HEK293T (cell line): ENCODE data around the gene FRK.

Experiments
- CTCF ChIA-PET: fragments of 350-600 bp; formaldehyde crosslinking; extraction: SDS; loops from one replicate; lab custom pipeline; 2021; ENCODE audit warnings: antibody characterized with exemption, inconsistent platforms; lab: Yijun Ruan, JAX
- POLR2A ChIA-PET: fragments of 350-600 bp; formaldehyde crosslinking; extraction: SDS; loops from one replicate; lab custom pipeline; 2020; ENCODE audit warnings: antibody characterized with exemption, inconsistent platforms; lab: Yijun Ruan, JAX
- DNase-seq: peaks from one replicate; pipeline ENCODE4 v3.0.0; 2012; ENCODE audit warnings: mixed read lengths; ENCODE audit errors: extremely low spot score
- ARNT ChIP-seq: fragments of 450-650 bp; IDR thresholded peaks from 2 replicates; pipeline ENCODE4 v1.6.1; 2017; ENCODE audit warnings: mild to moderate bottlenecking
- BHLHE40 ChIP-seq: fragments of 450-650 bp; IDR thresholded peaks from 2 replicates; pipeline ENCODE4 v1.6.1; 2016; ENCODE audit warnings: mild to moderate bottlenecking, moderate library complexity, borderline replicate concordance
- CTBP1 ChIP-seq: fragments of 450-650 bp; IDR thresholded peaks from 2 replicates; pipeline ENCODE4 v1.6.1; 2016; ENCODE audit warnings: borderline replicate concordance
- ELF4 ChIP-seq: fragments of 450-650 bp; IDR thresholded peaks from 2 replicates; pipeline ENCODE4 v1.6.1; 2017; ENCODE audit warnings: antibody characterized with exemption
- FOXA1 ChIP-seq: fragments of 450-650 bp; IDR thresholded peaks from 2 replicates; pipeline ENCODE4 v1.6.1; 2016; ENCODE audit warnings: mild to moderate bottlenecking
- FOXK2 ChIP-seq: fragments of 450-650 bp; IDR thresholded peaks from 2 replicates; pipeline ENCODE4 v1.6.1; 2016; ENCODE audit warnings: mild to moderate bottlenecking
- FOXM1 ChIP-seq: fragments of 450-650 bp; IDR thresholded peaks from 2 replicates; pipeline ENCODE4 v1.6.1; 2017; ENCODE audit warnings: mild to moderate bottlenecking, borderline replicate concordance
- HDGF ChIP-seq: fragments of 450-650 bp; IDR thresholded peaks from 2 replicates; pipeline ENCODE4 v1.6.1; 2017; ENCODE audit warnings: antibody characterized with exemption, borderline replicate concordance
- L3MBTL2 ChIP-seq: fragments of 450-650 bp; conservative IDR thresholded peaks from 2 replicates; pipeline ENCODE4 v1.6.1; 2016; ENCODE audit warnings: mild to moderate bottlenecking
- LEF1 ChIP-seq: fragments of 450-650 bp; IDR thresholded peaks from 2 replicates; pipeline ENCODE4 v1.6.1; 2017; ENCODE audit warnings: mild to moderate bottlenecking, borderline replicate concordance
- NFRKB ChIP-seq: fragments of 450-650 bp; IDR thresholded peaks from 2 replicates; pipeline ENCODE4 v1.6.1; 2016; ENCODE audit warnings: mild to moderate bottlenecking, moderate library complexity
- SP1 ChIP-seq: fragments of 450-650 bp; IDR thresholded peaks from 2 replicates; pipeline ENCODE4 v1.6.1; 2017
- SUZ12 ChIP-seq: fragments of 450-650 bp; IDR thresholded peaks from 2 replicates; pipeline ENCODE4 v1.6.1; 2016; ENCODE audit warnings: mild to moderate bottlenecking
- TARDBP ChIP-seq: fragments of 450-650 bp; IDR thresholded peaks from 2 replicates; pipeline ENCODE4 v1.6.1; 2016
- ZNF384 ChIP-seq: fragments of 450-650 bp; IDR thresholded peaks from 2 replicates; pipeline ENCODE4 v1.6.1; 2016
- TF ChIP-seq, protein P1 (sequence below): fragments of 450-650 bp; IDR thresholded peaks from 2 replicates; pipeline ENCODE4 v1.6.1; 2016

The FRK gene

DNA sequence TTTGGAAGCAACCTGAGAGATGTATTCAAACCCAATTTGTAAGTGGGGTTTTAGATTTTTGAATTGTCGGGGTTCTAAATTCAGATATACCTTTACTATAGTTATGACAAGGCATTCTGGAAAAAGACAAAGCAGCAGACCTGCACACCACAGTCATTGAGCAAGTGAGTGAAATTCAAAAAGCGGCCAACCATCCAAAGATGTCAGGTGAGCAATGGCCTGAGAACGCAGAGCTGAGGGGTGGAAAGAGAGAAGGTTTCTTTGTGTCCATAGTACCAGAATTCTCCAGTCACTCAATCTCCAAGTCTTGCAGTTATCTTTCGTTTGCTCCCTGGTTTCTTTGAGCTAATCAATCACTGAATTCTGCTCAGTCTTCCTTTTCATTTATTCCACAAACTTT lies 1.8 kb upstream of the FRK start:
- POLR2A ChIA-PET = no interaction called here
- TF ChIP-seq LEF1 (no peak), ARNT (no peak), BHLHE40 (no peak), FOXM1 (no peak), CTBP1 (no peak), HDGF (no peak), SP1 (no peak), SUZ12 (no peak), TARDBP (no peak), L3MBTL2 (no peak), ZNF384 (no peak), FOXA1 (no peak), ELF4 (no peak), FOXK2 (no peak), NFRKB (no peak)
- TF ChIP-seq, protein P1, sequence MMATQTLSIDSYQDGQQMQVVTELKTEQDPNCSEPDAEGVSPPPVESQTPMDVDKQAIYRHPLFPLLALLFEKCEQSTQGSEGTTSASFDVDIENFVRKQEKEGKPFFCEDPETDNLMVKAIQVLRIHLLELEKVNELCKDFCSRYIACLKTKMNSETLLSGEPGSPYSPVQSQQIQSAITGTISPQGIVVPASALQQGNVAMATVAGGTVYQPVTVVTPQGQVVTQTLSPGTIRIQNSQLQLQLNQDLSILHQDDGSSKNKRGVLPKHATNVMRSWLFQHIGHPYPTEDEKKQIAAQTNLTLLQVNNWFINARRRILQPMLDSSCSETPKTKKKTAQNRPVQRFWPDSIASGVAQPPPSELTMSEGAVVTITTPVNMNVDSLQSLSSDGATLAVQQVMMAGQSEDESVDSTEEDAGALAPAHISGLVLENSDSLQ = no peak
- CTCF ChIA-PET = no interaction called here
- no peak for DNase-seq

DNA sequence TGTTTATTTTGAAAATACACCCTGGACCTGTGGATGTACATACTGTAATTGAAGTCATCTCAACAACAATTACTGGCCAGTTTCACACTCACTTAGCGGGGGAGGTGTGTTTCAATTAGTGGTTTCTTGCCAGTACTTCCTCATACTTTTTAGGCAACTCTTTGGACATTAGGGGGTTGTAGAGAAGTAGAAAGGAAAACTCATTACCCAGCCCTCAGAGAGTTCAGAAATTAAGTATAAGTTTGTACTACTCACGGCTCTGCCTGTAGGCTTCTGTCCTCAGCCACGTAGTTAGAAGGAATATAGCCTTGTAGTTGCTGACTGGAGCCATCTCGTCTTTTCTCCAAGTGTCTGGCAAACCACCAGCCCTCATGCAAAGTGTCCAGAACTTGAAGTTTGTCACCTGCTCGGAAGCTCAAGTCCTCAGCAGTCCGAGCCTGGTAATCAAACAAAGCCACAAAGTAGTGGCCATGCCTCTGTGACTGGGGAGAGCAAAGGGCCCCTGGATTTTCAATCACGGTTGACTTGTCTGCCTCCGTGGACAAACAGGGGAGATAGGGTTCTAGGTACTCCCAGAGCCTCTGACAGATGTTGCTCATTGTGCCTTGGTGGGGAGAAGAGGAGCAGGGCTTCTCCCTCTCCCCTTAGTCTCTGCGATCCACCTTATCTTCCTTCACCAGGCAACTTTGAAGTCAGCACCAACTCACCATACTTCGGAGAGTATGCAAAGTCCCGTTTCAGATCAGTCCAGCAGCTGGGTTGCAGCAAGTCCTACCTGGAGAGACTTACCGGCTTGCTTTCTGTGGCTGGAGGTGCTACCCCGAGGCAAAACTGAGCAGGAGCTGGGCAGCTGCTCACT lies 749 bp downstream of the FRK start:
- TF ChIP-seq FOXA1 (no peak), ZNF384 (no peak), FOXK2 (no peak), CTBP1 (no peak), LEF1 (no peak), HDGF (no peak), FOXM1 (no peak), SP1 (no peak), L3MBTL2 (no peak), TARDBP (no peak), SUZ12 (no peak), BHLHE40 (no peak), ELF4 (no peak), ARNT (no peak)
- TF ChIP-seq, protein P1 = no peak
- POLR2A ChIA-PET = interaction anchor here (1.1 to 2.2 kb wide), 3 partner anchors 11 to 40 kb away, joined by 4 to 9 read pairs (median 4); partner anchors contain the start of gene NT5DC1
- DNase-seq = no peak
- CTCF ChIA-PET = interaction anchor here (1.1 to 2.2 kb wide), 2 partner anchors 19 to 37 kb away, joined by 4 to 6 read pairs; no protein-coding TSS in a partner anchor

DNA sequence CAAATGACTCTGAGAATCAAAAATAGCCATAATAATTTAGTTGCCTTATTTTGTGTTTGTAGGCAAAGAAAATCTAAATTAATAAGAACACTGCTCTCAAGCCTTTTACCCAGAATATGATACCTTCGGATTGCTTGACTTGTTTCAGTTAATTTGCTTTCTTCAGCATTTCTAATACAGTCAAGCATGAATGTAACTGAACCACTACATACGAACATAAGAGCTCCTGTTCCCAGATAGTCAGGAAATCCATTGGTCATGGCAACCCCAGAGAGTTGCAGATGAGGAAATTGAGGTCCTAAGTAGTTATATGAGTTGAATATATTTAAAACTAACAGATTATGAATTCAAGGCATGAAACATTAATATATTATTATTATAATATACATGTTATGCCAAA lies 2.9 kb downstream of the FRK start:
- POLR2A ChIA-PET = no interaction called here
- CTCF ChIA-PET = no interaction called here
- TF ChIP-seq SP1 = no peak
- no peak for TF ChIP-seq FOXA1
- no peak for TF ChIP-seq TARDBP
- no peak for TF ChIP-seq ARNT
- no peak for TF ChIP-seq SUZ12
- no peak for TF ChIP-seq CTBP1
- no peak for TF ChIP-seq L3MBTL2
- TF ChIP-seq ELF4 = no peak
- TF ChIP-seq NFRKB = no peak
- TF ChIP-seq, protein P1 = no peak
- TF ChIP-seq FOXM1 = no peak
- TF ChIP-seq FOXK2 = no peak
- TF ChIP-seq HDGF = no peak
- no peak for TF ChIP-seq LEF1
- no peak for TF ChIP-seq BHLHE40
- no peak for TF ChIP-seq ZNF384

DNA sequence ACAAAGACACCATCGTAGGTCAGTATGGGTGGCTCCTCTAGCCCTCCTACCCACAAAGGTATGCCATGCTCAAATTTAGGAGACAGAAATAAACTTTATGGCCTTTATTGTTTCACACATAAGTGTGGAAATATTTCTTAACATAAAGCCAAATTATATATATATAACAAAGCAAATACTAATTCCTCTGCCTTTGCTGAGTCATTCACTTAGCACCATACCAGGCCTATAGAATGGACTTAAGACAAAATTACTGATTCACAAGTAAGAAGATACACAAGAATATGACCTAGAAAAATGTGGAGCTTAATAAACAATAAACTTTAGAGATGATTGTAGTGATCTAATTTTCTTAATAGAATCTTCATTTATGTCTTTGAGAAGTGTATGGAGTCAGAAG lies 5.2 kb downstream of the FRK start:
- TF ChIP-seq HDGF = no peak
- no peak for TF ChIP-seq LEF1
- TF ChIP-seq BHLHE40 = no peak
- TF ChIP-seq L3MBTL2 = no peak
- TF ChIP-seq SP1 = no peak
- TF ChIP-seq ARNT = no peak
- no peak for TF ChIP-seq FOXM1
- TF ChIP-seq NFRKB = no peak
- no peak for TF ChIP-seq ELF4
- TF ChIP-seq SUZ12 = no peak
- TF ChIP-seq FOXA1 = no peak
- no peak for TF ChIP-seq TARDBP
- no peak for TF ChIP-seq CTBP1
- TF ChIP-seq FOXK2 = no peak
- TF ChIP-seq, protein P1 = no peak
- no peak for TF ChIP-seq ZNF384
- POLR2A ChIA-PET = no interaction called here
- CTCF ChIA-PET = interaction anchor here (0.6 kb wide), 1 partner anchor 83 kb away, joined by 3 read pairs; no protein-coding TSS in a partner anchor
- no peak for DNase-seq

More for the DNA sequence above, 2.9 kb downstream of the FRK start:
- no peak for DNase-seq

DNA sequence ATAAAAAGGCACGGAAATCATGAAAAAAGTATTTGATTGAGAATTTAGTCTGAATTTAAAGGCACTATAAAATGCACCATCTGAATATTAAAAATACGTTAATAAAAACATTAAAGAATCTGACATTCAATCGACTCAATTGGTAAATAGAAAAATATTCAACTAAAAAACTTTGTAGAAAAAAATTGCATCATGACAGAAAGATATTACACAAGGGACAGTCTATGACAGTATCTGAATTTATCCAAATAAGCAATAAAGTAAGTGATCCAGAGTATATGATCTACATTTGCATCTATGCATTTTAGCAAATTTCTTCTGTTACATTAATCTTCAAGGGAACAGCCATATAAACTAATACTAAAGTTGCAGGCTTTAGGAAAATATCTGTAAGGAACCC lies 9.4 kb downstream of the FRK start:
- DNase-seq = no peak
- ChIA-PET CTCF (no interaction called here), POLR2A (no interaction called here)
- TF ChIP-seq SP1 = no peak
- no peak for TF ChIP-seq L3MBTL2
- no peak for TF ChIP-seq ARNT
- TF ChIP-seq HDGF = no peak
- no peak for TF ChIP-seq FOXM1
- no peak for TF ChIP-seq CTBP1
- no peak for TF ChIP-seq FOXA1
- TF ChIP-seq ZNF384 = no peak
- TF ChIP-seq TARDBP = no peak
- TF ChIP-seq NFRKB = no peak
